HUES64 (cell line): ENCODE results near the gene CCDC197.

Experiments used
- H3K27ac ChIP-seq: 2 replicates; pipeline ENCODE4 v1.7.0; 2013; ENCODE audit warnings: low read depth, low read length, inconsistent platforms
- H3K27me3 ChIP-seq: 2 replicates; pipeline ENCODE4 v1.6.1; 2013; ENCODE audit warnings: mild to moderate bottlenecking, low read length; ENCODE audit not compliant: insufficient read depth
- H3K36me3 ChIP-seq: 2 replicates; pipeline ENCODE4 v1.6.1; 2013; ENCODE audit warnings: mild to moderate bottlenecking, low read length; ENCODE audit not compliant: insufficient read depth
- H3K4me1 ChIP-seq: 2 replicates; pipeline ENCODE4 v1.6.1; 2013; ENCODE audit warnings: mild to moderate bottlenecking, low read length, moderate library complexity; ENCODE audit not compliant: insufficient read depth
- H3K4me3 ChIP-seq: 2 replicates; pipeline ENCODE4 v1.5.1; 2013; ENCODE audit warnings: mild to moderate bottlenecking, low read length, moderate library complexity
- H3K9ac ChIP-seq: 2 replicates; pipeline ENCODE4 v1.6.1; 2013; ENCODE audit warnings: mild to moderate bottlenecking, low read depth, low read length
- H3K9me3 ChIP-seq: 2 replicates; pipeline ENCODE4 v1.6.1; 2013; ENCODE audit warnings: low read depth, low read length; ENCODE audit not compliant: insufficient read depth
- WGBS: fragments of 150-250, 120-280 bp; methylation state at CpG from one replicate; pipeline ENCODE4 v1.1.7; 2013; ENCODE audit warnings: missing lambda C conversion rate; 5-methylcytosine and 5-hydroxymethylcytosine counted together

The CCDC197 gene

GRCh38 chr14:94020267-94020666 lies 23.2 kb downstream of the CCDC197 start:
- H3K27ac ChIP-seq, result no peak overlapping the region
- no peaks in the 10 kb centered on the region for H3K36me3 ChIP-seq
- no peak overlapping the region for H3K9ac ChIP-seq
- H3K27me3 ChIP-seq, result no peaks in the 10 kb centered on the region
- no peaks in the 10 kb centered on the region for H3K9me3 ChIP-seq
- no peak overlapping the region for H3K4me3 ChIP-seq
- WGBS, result 91% methylated on average over 4 of the region's 4 CpGs
- peaks cover 19% of the 10 kb centered on the region for H3K4me1 ChIP-seq

- Histone ChIP-seq H3K36me3 (no peaks in the 10 kb centered on the region), H3K27ac (no peak overlapping the region), H3K9ac (no peak overlapping the region), H3K9me3 (no peaks in the 10 kb centered on the region), H3K27me3 (no peaks in the 10 kb centered on the region), H3K4me1 (peaks cover 19% of the 10 kb centered on the region), H3K4me3 (no peak overlapping the region)
- 75% methylated on average over 2 of the region's 2 CpGs for WGBS
Observed at GRCh38 chr14:94021001-94021400, 23.9 kb downstream of the CCDC197 start.

GRCh38 chr14:94021416-94022157 lies 24.5 kb downstream of the CCDC197 start:
- Histone ChIP-seq H3K9ac (no peak overlapping the region), H3K4me1 (peaks cover 19% of the 10 kb centered on the region), H3K27ac (no peak overlapping the region), H3K9me3 (no peaks in the 10 kb centered on the region), H3K4me3 (no peak overlapping the region), H3K27me3 (no peaks in the 10 kb centered on the region), H3K36me3 (no peaks in the 10 kb centered on the region)
- WGBS, result 76% methylated on average over 10 of the region's 10 CpGs

GRCh38 chr14:94022532-94023411 lies 25.7 kb downstream of the CCDC197 start:
- WGBS, result 85% methylated on average over 10 of the region's 10 CpGs
- no peaks in the 10 kb centered on the region for H3K9me3 ChIP-seq
- H3K27me3 ChIP-seq, result no peaks in the 10 kb centered on the region
- no peaks in the 10 kb centered on the region for H3K36me3 ChIP-seq
- H3K4me3 ChIP-seq, result no peak overlapping the region
- H3K27ac ChIP-seq, result no peak overlapping the region
- peaks cover 19% of the 10 kb centered on the region for H3K4me1 ChIP-seq
- no peak overlapping the region for H3K9ac ChIP-seq

GRCh38 chr14:94024549-94024948 lies 27.4 kb downstream of the CCDC197 start:
- Histone ChIP-seq H3K27me3 (no peaks in the 10 kb centered on the region), H3K27ac (no peak overlapping the region), H3K9me3 (no peaks in the 10 kb centered on the region), H3K4me1 (peaks cover 19% of the 10 kb centered on the region), H3K4me3 (no peak overlapping the region), H3K9ac (no peak overlapping the region), H3K36me3 (no peaks in the 10 kb centered on the region)
- WGBS, result 95% methylated on average over 2 of the region's 2 CpGs

GRCh38 chr14:94025720-94026119 lies 28.6 kb downstream of the CCDC197 start:
- Histone ChIP-seq H3K36me3 (no peaks in the 10 kb centered on the region), H3K27me3 (no peaks in the 10 kb centered on the region), H3K9me3 (no peaks in the 10 kb centered on the region), H3K4me3 (peak overlapping the region; percentile 32; the same call in 1 of the 2 replicates), H3K27ac (no peak overlapping the region), H3K9ac (no peak overlapping the region), H3K4me1 (peaks cover 19% of the 10 kb centered on the region)
- WGBS, result 35% methylated on average over 4 of the region's 6 CpGs

- Histone ChIP-seq H3K36me3 (no peaks in the 10 kb centered on the region), H3K27ac (no peak within 1 kb of the TSS), H3K9ac (no peak within 1 kb of the TSS), H3K27me3 (no peaks in the 10 kb centered on the region), H3K4me3 (peak within 1 kb of the TSS; percentile 49), H3K4me1 (peaks cover 19% of the 10 kb centered on the region), H3K9me3 (no peaks in the 10 kb centered on the region)
- WGBS, result under 1% methylated on average over 74 of the region's 74 CpGs
Observed at GRCh38 chr14:94026173-94026888, 29.2 kb downstream of the CCDC197 start, which contains the start of gene OTUB2. Gene OTUB2, plus strand, starts transcription at chr14:94026340. Its CDS starts 198 bp downstream, at chr14:94026538.

GRCh38 chr14:94026889-94027469 lies 29.9 kb downstream of the CCDC197 start:
- H3K4me1 ChIP-seq, result peaks cover 13% of the 10 kb centered on the region
- H3K9me3 ChIP-seq, result no peaks in the 10 kb centered on the region
- H3K27ac ChIP-seq, result no peak overlapping the region
- no peaks in the 10 kb centered on the region for H3K36me3 ChIP-seq
- H3K9ac ChIP-seq, result no peak overlapping the region
- WGBS, result 47% methylated on average over 17 of the region's 17 CpGs
- H3K27me3 ChIP-seq, result no peaks in the 10 kb centered on the region
- H3K4me3 ChIP-seq, result peak overlapping the region; percentile 49

GRCh38 chr14:94027566-94028449 lies 30.7 kb downstream of the CCDC197 start:
- H3K4me3 ChIP-seq, result no peak overlapping the region
- H3K27me3 ChIP-seq, result no peaks in the 10 kb centered on the region
- H3K36me3 ChIP-seq, result no peaks in the 10 kb centered on the region
- H3K9ac ChIP-seq, result no peak overlapping the region
- H3K27ac ChIP-seq, result no peak overlapping the region
- WGBS, result 92% methylated on average over 13 of the region's 14 CpGs
- no peaks in the 10 kb centered on the region for H3K9me3 ChIP-seq
- peaks cover 5% of the 10 kb centered on the region for H3K4me1 ChIP-seq

GRCh38 chr14:94028450-94028826 lies 31.3 kb downstream of the CCDC197 start:
- Histone ChIP-seq H3K4me1 (no peaks in the 10 kb centered on the region), H3K27ac (no peak overlapping the region), H3K9me3 (no peaks in the 10 kb centered on the region), H3K9ac (no peak overlapping the region), H3K36me3 (no peaks in the 10 kb centered on the region), H3K4me3 (no peak overlapping the region), H3K27me3 (no peaks in the 10 kb centered on the region)
- WGBS, result 91% methylated on average over 4 of the region's 4 CpGs
